GM12873 (cell line): ENCODE data around the gene KLHL15.

Experiments used
- CTCF ChIP-seq: IDR thresholded peaks from 2 replicates; pipeline ENCODE4 v1.5.1; 2012; ENCODE audit warnings: low read depth, mild to moderate bottlenecking, moderate library complexity, low read length, control low read depth; ENCODE audit not compliant: insufficient read depth; ENCODE audit errors: missing control alignments

The KLHL15 gene

GRCh38 chrX:24027086-24027485 lies at the start of gene KLHL15:
Gene KLHL15, minus strand, starts transcription at chrX:24027186. Its CDS starts 20,493 bp downstream, at chrX:24006693.
- no peak for TF ChIP-seq CTCF

- TF ChIP-seq CTCF = no peak
These were observed 42.9 kb upstream of the KLHL15 start for GRCh38 chrX:24069877-24070276.

- TF ChIP-seq CTCF = no peak
These were observed 36.5 kb upstream of the KLHL15 start for GRCh38 chrX:24063488-24063887.

- no peak for TF ChIP-seq CTCF
These were observed 28.0 kb upstream of the KLHL15 start for GRCh38 chrX:24055043-24055356.

- peak; percentile 66 for TF ChIP-seq CTCF
These were observed 27.4 kb upstream of the KLHL15 start, which contains the start of gene EIF2S3 for GRCh38 chrX:24054182-24055042. Gene EIF2S3, plus strand, starts transcription at chrX:24054956. Its CDS starts 13 bp downstream, at chrX:24054969.

- no peak for TF ChIP-seq CTCF
These were observed 10.7 kb upstream of the KLHL15 start for GRCh38 chrX:24037729-24038128.

GRCh38 chrX:24034485-24034884 lies 7.5 kb upstream of the KLHL15 start:
- TF ChIP-seq CTCF = no peak
